Natural killer cell (primary cell): ENCODE results near the gene UGT1A5. TPM values are rescaled to one million over a fixed set of nuclear protein-coding genes. Genes with fewer than 3 reads are reported as not detected.

ENCODE experiments used
- ATAC-seq, 3 donors: fragments of 150-1000 bp in 2 of 3; fragments of 200-7000 bp in 1 of 3; cut with Tn5 transposase; 1 replicate in 1 of 3; 2 replicates in 2 of 3; pipeline ENCODE4 v1.10.0; 2021; ENCODE audit warnings: mild to moderate bottlenecking in 2 of 3, moderate library complexity in 2 of 3
- DNase-seq, 2 donors: peaks; one replicate each; pipeline versions ENCODE4 v3.0.0 to v3.0.0-alpha.2; 2013 to 2021; ENCODE audit warnings: mixed read lengths in 1 of 2
- H3K27ac ChIP-seq: one replicate; pipeline ENCODE4 v1.5.1; 2013; ENCODE audit warnings: mild to moderate bottlenecking, low read length
- H3K27me3 ChIP-seq: one replicate; pipeline ENCODE4 v1.6.1; 2013; ENCODE audit warnings: low read length; ENCODE audit not compliant: control insufficient read depth, insufficient read depth
- H3K36me3 ChIP-seq: one replicate; pipeline ENCODE4 v1.6.1; 2013; ENCODE audit warnings: low read length; ENCODE audit not compliant: control insufficient read depth, insufficient read depth
- H3K4me1 ChIP-seq: one replicate; pipeline ENCODE4 v1.6.1; 2013; ENCODE audit warnings: low read length; ENCODE audit not compliant: control insufficient read depth, insufficient read depth
- H3K4me3 ChIP-seq: one replicate; pipeline ENCODE4 v1.5.1; 2013; ENCODE audit warnings: low read length
- H3K9me3 ChIP-seq: one replicate; pipeline ENCODE4 v1.6.1; 2013; ENCODE audit warnings: low read length; ENCODE audit not compliant: control insufficient read depth, insufficient read depth
- H3K27ac Mint-ChIP-seq, 2 donors: one replicate each; pipeline ENCODE4 v1.8.0; 2022; ENCODE audit warnings: mild to moderate bottlenecking in 2 of 2, mixed read lengths in 2 of 2, moderate library complexity in 1 of 2
- H3K27me3 Mint-ChIP-seq, 2 donors: one replicate each; pipeline ENCODE4 v1.8.0; 2022; ENCODE audit warnings: low read depth in 2 of 2, mixed read lengths in 2 of 2
- H3K36me3 Mint-ChIP-seq: one replicate; pipeline ENCODE4 v1.8.0; 2022; ENCODE audit warnings: mixed read lengths
- H3K4me1 Mint-ChIP-seq, 2 donors: one replicate each; pipeline ENCODE4 v1.8.0; 2022; ENCODE audit warnings: mixed read lengths in 2 of 2
- H3K4me3 Mint-ChIP-seq: one replicate; pipeline ENCODE4 v1.8.0; 2022; ENCODE audit warnings: mild to moderate bottlenecking, moderate library complexity, mixed read lengths
- H3K9me3 Mint-ChIP-seq, 2 donors: one replicate each; pipeline ENCODE4 v1.8.0; 2022; ENCODE audit warnings: mixed read lengths in 2 of 2
- CTCF ChIP-seq: fragments of 200-600 bp; IDR thresholded peaks from one replicate; pipeline ENCODE4 v1.8.0; 2022; ENCODE audit warnings: antibody characterized with exemption
- WGBS: methylation state at CpG from one replicate; pipeline ENCODE4 v1.1.7; 2013; ENCODE audit warnings: missing lambda C conversion rate; ENCODE audit not compliant: insufficient coverage; 5-methylcytosine and 5-hydroxymethylcytosine counted together
- intact Hi-C: fragments of 100-400 bp; cut with micrococcal nuclease; formaldehyde crosslinking; loops from one replicate; pipeline ENCODE4 v1.14.2; 2022
- total RNA-seq, 4 donors: library from RNA; stranded (reverse); fragments of 120-200 nt in 1 of 4; gene quantifications; one replicate each; pipeline versions ENCODE4 v1.2.3 to v1.2.4, GENCODE V29; 2013 to 2022

The UGT1A5 gene
- total RNA-seq, 3 donors from 2014 or later (not counting 1 experiment from before 2014, with no cell fraction given): not detected

GRCh38 chr2:233692648-233693047, 20.1 kb upstream of the UGT1A5 start, which contains the start of gene UGT1A6:
UGT1A6 (plus strand) TSS chr2:233692890; CDS start chr2:233693005, 115 bp downstream.
- Mint-ChIP-seq H3K27me3 (peaks cover 9 to 32% of the 10 kb centered on the region in 2 donors), H3K36me3 (no peaks in the 10 kb centered on the region), H3K4me1 (no peaks in the 10 kb centered on the region), H3K4me3 (no peak within 1 kb of the TSS), H3K9me3 (no peaks in the 10 kb centered on the region), H3K27ac (no peak within 1 kb of the TSS)
- Histone ChIP-seq H3K4me1 (no peaks in the 10 kb centered on the region), H3K27me3 (no peaks in the 10 kb centered on the region), H3K27ac (no peak within 1 kb of the TSS), H3K36me3 (no peaks in the 10 kb centered on the region), H3K4me3 (no peak within 1 kb of the TSS), H3K9me3 (no peaks in the 10 kb centered on the region)
- no peak for TF ChIP-seq CTCF
- 95% methylated on average over 4 of the region's 4 CpGs for WGBS
- no peak for ATAC-seq
- no peak for DNase-seq
- intact Hi-C loops: no loop called here

GRCh38 chr2:233693963-233694362, 18.7 kb upstream of the UGT1A5 start:
- no peaks in the 10 kb centered on the region for H3K9me3 Mint-ChIP-seq
- DNase-seq (no peak), ATAC-seq (no peak)
- Histone ChIP-seq H3K27me3 (no peaks in the 10 kb centered on the region), H3K27ac (no peak overlapping the region), H3K4me3 (no peak overlapping the region), H3K9me3 (no peaks in the 10 kb centered on the region), H3K4me1 (no peaks in the 10 kb centered on the region), H3K36me3 (no peaks in the 10 kb centered on the region)
- no peak overlapping the region for H3K4me3 Mint-ChIP-seq
- WGBS: 84% methylated on average over 6 of the region's 6 CpGs
- no peaks in the 10 kb centered on the region for H3K36me3 Mint-ChIP-seq
- intact Hi-C loops: no loop called here
- H3K27ac Mint-ChIP-seq: no peak overlapping the region
- no peak for TF ChIP-seq CTCF
- no peaks in the 10 kb centered on the region for H3K4me1 Mint-ChIP-seq
- H3K27me3 Mint-ChIP-seq: peaks cover 9 to 22% of the 10 kb centered on the region in 2 donors

- intact Hi-C loops: no loop called here
- DNase-seq (no peak), ATAC-seq (no peak)
- TF ChIP-seq CTCF: no peak
- no peak overlapping the region for H3K27ac ChIP-seq
- no peak overlapping the region for H3K27ac Mint-ChIP-seq
- no peaks in the 10 kb centered on the region for H3K9me3 ChIP-seq
- H3K4me1 Mint-ChIP-seq: no peaks in the 10 kb centered on the region
- no peaks in the 10 kb centered on the region for H3K27me3 ChIP-seq
- whole genome bisulfite sequencing: 97% methylated on average over 4 of the region's 4 CpGs
- no peaks in the 10 kb centered on the region for H3K4me1 ChIP-seq
- no peaks in the 10 kb centered on the region for H3K9me3 Mint-ChIP-seq
- H3K4me3 Mint-ChIP-seq: no peak overlapping the region
- no peak overlapping the region for H3K4me3 ChIP-seq
- peaks cover 7 to 17% of the 10 kb centered on the region in 2 donors for H3K27me3 Mint-ChIP-seq
- no peaks in the 10 kb centered on the region for H3K36me3 Mint-ChIP-seq
- no peaks in the 10 kb centered on the region for H3K36me3 ChIP-seq
Observed at GRCh38 chr2:233698740-233699139, 14.0 kb upstream of the UGT1A5 start.

- TF ChIP-seq CTCF: no peak
- intact Hi-C loops: no loop called here
- Mint-ChIP-seq H3K27me3 (peaks cover 10 to 24% of the 10 kb centered on the region in 2 donors), H3K36me3 (peaks cover 6% of the 10 kb centered on the region), H3K27ac (no peak overlapping the region), H3K9me3 (no peaks in the 10 kb centered on the region), H3K4me1 (no peaks in the 10 kb centered on the region), H3K4me3 (no peak overlapping the region)
- 94% methylated on average over 5 of the region's 8 CpGs for WGBS
- no peaks in the 10 kb centered on the region for H3K9me3 ChIP-seq
- ATAC-seq: no peak
- no peak for DNase-seq
- no peaks in the 10 kb centered on the region for H3K36me3 ChIP-seq
- H3K4me3 ChIP-seq: no peak overlapping the region
- no peaks in the 10 kb centered on the region for H3K27me3 ChIP-seq
- H3K27ac ChIP-seq: no peak overlapping the region
- no peaks in the 10 kb centered on the region for H3K4me1 ChIP-seq
Observed at GRCh38 chr2:233699424-233700027, 13.2 kb upstream of the UGT1A5 start.
